DMS 273 treated with DMSO at 0.1 percent for 48 hours (cell line): ENCODE measurements around the gene SYT2.
"Not testable (repeated sequence)": the region's sequence is repeated elsewhere in the genome, so short reads cannot be mapped to it uniquely, and the experiment has no call there.

ENCODE experiments used
- DNase-seq: peaks from one replicate; lab custom pipeline; 2025; lab: John Stamatoyannopoulos, UW

SYT2 gene

DNA sequence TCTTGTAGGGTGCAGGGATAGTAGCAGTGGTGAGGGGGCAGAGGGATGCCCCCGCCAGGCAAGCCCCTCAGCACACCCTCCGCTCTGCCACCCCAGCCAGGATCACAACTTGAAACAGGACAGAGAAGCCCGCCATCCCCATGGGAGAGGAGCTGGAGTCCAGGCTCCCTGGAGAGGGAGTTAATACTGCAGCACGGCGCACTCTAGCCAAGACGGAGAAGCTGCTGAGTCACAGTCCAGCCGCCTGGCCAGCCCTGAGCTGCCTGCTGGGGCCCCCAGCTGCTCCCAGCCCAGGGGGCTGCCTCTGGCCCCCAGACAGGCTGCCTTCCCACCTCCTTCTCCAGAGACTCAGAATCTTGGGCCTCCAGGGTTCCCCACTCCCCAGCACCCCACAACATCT lies 87.2 kb downstream of the SYT2 start:
- DNase-seq = no peak

DNA sequence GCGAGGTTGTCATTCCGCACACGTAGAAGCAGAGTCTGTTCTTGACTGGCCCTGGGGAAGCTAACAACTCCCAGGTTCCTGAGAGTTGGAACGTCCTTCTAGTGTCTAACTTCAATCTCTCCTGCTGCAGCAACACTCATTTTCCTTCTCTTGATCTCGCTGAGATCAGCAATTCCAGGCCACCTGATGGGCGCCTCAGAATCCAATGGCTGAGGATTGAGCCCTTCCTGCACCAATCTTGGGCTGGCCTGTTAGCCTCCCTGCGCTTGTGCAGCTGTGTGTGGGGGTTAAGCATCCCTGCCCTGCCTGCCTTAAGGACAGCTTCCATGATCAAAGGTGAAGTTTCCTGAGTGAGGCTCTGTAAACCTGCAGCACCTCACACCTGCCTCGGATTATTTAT lies 87.9 kb downstream of the SYT2 start:
- DNase-seq = no peak

DNA sequence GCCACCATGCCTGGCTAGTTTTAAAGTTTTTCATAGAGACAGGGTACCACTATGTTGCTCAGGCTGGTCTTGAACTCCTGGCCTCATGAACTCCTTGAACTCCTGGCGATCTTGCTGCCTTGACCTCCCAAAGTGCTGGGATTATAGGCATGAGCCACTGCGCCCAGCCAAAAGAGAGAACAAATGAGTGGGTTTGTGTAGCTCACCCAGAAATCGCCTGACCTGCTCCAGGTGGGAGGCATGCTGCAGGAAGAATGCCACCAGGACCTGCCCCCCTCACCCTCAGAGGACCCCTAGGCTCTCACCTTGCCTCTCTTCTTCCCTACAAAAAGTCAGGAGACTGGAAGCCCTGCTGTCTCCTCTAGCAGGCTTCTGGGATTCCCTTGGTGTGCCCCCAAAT lies 88.8 kb downstream of the SYT2 start:
- DNase-seq = no peak

DNA sequence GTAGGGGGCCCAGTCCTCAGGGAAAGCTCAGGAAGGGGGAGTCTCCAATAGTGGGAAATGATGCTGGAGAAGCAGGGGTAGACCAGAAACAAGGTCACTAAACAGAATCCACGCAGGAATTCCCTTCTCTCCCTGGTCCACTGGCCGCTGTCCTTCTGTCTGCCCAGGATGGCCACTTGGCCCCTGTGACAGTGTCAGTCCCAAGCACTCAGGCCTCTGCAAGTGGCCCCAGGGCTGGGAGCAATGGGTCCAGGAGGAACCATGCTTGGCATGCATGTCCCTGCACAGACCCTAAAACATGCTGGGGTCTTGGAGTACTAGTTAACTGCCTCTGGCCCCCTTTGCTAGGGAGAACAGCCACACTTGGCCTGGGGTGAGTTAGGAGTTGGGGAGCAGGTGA lies 90.2 kb downstream of the SYT2 start:
- DNase-seq = not testable (repeated sequence)

DNA sequence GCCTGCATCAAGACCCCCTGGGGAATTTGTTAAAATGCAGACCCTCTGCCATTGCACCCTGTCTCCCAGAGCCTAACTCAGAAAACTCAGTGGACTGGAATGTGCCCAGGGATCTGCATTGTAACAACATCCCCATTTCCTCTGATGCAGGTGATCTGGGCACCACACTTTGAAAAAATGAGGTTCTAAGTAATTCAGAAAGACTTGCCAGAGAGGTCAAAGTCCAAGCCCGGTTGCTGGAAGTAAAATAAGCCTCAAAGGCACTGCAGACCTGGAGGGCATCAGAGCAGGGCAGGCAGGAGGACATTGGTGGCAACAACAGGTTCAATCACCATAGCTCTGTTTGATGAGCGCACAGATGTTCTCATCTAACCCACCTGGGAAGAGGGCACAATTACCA lies 90.7 kb downstream of the SYT2 start:
- DNase-seq = no peak

DNA sequence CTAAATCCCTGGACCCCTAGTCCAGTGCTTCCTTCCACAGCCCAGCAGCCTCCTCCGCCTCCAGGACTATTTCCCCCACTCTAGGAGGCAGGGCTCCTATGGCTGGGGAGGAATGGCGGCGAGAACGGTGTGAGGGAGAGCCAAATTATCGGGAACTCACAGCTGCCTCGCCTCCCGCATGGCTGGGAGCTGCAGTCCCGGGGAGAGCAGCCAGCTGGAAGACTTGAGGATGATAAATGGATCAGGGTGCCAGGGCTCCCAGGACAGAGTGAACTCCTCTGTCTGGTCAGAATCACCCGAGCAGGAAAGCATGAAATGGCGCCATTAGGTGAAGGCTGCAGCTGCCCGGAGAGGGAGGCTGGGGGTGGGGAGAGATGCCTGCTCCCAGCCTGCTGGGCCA lies 91.2 kb downstream of the SYT2 start:
- not testable (repeated sequence) for DNase-seq

DNA sequence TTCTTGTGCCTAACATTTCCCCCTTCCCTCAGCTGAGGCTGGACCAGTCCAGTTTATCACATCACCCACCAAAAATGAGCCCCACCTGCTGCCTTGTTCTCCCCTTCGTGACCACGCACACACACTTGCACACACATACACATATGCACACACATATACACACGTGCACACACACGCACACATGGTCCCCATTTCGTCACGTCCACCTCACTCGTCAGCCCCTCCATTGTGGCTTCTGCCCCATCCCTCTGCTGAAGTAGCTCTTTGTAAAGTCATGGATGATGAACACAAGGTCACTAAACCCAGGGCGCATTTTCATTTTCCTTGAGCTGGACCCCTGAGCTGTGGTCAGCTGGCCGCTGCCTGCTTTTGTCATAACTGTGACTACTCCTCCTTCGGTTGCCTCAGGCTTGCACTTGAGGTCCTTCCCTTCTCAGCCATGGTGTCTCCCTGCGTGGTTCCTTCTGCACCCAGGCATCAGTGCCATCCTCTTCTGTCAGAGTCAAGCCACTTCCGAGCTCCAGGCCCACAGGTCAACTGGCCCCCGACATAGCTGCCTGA lies 93.8 kb downstream of the SYT2 start:
- DNase-seq = no peak

DNA sequence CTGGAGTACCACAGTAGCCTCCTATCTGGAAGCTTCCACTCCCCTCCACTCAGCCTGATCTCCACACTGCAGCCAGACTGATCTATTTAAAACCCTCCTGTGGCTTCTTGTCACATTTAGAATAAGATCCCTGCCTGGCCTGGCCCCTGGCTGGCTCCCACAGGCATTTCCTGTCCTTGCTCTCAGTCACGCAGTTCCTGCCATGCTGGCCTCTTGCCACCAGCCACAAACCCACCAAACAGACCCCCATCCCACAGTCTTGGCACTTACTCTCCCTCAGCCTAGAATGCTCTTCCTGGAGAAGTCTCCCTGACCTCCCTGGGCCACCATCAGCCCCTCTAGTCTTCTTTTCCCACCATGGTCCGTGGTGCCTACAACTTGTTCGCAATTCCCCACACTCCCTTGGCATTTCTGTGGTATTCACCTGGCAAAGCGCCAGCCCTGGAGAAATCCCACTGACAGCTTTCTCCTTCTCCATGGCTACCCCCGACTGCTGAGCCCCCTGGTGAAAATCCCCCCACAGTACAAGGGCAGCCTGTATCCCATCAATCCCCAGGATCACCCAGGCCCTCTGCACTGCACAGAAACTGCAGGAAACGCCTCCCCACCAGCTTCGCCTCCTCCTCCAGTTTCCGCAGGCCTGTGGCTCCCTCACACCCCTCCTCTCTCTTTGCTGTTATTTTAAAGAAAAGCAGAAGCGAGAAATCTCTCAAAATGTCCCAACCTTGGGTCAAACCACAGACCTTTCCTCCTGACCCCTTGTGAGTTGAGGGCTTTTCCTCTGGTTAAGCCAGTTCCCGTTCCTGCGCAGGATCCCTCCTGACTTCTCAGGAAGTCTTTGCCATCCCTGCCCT lies 94.5 kb downstream of the SYT2 start:
- DNase-seq = no peak

DNA sequence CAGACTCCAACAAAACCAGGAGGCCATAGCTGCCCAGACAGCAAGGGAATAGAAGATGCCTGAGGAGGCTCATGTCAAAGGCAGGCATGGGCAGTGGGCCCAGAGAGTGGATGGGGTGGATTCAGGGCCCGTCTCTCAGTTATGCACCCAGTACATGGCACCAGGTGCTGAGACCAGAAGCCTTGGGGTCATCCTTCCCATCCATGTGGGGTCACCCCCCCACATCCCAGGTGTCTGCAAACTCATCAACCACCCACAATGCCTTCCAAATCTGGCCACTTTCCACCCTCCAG lies 95.1 kb downstream of the SYT2 start:
- DNase-seq = not testable (repeated sequence)

DNA sequence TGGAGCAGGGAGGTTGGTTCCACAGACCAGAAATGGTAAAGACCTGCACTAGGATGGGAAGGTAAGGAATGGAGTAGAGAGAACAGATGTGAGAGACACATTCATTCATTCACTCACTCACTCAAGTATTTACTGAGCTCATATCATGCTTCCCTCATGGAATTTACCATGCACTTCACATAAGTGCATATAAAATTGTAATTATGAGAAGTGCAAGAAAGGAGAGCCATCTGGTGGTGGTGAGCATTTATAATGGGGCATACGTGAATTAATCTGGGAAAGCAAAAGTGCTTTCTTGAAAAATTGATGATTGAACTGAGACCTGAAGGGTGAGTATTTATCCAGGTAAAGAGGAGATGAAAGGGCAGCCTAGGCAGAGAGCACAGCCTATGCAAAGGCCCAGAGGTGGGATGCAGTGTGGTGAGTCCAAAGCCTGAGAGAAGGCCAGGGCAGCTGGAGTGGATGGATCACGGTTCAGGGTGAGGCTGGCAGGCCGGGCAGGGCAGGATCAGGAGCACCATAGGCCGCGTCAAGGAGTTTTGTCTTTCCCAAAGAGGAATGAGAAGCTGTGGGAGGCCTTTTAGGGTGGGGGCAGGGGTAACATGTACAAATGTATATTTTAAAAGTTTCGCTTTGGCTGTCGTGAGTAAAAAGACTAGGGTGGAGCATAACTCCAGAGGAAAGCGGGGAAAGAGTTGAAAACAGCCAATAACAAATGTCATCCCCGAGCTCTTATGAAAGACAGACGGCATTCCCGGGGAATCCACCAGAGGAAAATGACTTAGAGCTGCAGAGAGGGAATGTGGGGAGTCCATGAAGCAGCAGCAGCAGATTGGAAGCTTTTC lies 95.7 kb downstream of the SYT2 start:
- DNase-seq = peak; percentile 21

DNA sequence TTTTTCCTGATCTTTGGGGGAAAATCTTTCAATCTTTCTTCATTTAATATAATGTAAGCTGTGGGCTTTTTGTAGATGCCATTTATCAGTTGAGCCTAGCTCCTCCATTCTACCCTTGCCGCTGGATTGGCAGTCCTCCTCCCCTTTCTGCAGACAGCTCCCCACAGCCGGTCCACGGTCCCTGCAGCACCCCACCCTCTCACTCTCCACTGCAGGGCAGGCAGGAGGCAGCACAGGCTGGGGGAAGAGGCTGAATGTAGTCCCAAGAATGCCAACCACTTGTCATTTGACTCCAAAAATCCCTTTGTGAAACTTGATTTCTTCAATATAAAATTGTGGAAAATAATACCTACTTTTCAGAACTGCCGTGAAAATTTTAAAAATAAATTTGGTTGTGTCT lies 96.7 kb downstream of the SYT2 start:
- DNase-seq = no peak

DNA sequence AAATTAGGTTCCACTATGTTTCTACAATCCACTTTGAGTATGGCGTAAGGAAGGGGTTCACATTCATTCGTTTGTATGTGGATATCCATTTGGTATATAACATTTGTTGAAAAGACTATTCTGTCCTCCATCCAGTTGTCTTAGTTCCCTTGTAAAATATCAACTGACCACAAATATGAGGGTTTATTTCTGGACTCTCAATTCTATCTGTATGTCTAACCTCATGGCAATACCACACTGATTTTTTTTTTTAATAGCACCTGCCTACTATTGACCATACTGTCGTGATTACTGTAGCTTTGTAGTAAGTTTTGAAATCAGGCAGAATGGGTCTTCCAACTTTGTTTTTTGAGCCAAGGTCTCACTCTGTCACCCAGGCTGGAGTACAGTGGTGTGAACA lies 98.2 kb downstream of the SYT2 start:
- not testable (repeated sequence) for DNase-seq

DNA sequence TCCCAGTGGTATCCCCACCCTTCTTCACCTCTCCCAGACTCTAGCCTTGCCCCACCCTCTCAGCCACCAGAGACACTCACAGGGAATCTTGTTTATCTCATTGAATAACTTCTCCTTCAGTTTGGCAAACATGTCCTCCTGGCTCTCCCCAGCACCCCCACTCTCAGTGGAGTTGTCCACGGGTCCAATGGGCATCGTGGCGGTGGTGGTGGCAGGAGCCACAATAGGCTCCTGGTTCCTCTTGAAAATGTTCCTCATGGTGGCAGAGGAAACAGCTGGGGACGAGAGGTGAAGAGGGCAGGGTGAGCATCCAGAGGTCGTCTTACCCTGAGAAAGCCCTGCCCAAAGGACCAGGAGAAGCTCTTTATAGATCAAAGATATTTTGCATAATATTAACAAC lies 104.7 kb downstream of the SYT2 start:
- no peak for DNase-seq

DNA sequence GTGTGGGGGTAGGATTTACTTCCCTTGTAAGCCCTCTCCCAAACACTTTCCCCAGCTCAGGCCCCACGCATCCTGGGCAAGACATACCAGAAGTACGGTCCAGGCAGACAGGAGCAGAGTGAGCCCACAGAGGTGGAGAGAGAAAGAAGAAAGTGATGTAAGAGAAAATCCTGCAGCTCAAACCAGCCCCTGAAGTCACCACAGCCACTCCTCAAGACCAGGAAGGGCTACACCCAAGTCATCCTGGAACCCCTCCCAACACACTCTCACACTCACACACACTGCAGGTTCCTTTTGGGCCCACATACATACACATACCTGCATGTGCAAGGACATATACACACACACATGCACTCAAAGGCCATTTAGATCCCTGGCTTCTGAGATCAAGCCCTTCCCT lies 106.8 kb downstream of the SYT2 start:
- DNase-seq = no peak

DNA sequence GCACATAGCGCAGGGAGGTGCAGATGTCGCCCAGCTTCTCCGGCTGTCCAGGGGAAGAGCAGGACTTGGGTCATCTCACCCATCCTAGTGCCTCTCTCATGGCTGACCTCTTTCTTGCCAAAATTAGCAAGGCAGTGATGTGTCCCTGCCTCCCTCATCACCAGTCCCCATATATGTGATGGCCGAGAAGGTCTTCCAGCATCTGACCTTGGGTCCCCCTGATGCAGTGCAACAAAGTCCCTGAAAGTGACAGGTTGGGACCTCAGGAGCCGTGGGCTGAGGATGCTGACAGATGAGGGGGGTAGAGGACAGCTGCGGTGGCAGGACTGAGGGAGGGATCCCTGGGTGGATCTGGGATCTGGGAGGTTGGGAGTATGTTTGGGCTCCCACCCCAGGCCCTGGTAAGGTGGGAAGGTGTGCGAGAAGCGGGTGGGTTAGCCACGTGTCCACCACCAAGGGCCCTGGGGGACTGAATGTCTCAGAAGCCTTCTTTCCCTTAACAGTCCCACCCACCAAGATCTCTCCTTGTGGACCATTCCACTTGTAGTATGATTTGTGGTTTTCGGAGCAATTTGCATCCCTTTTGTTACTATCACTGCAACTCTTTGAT lies 109.7 kb downstream of the SYT2 start:
- no peak for DNase-seq

DNA sequence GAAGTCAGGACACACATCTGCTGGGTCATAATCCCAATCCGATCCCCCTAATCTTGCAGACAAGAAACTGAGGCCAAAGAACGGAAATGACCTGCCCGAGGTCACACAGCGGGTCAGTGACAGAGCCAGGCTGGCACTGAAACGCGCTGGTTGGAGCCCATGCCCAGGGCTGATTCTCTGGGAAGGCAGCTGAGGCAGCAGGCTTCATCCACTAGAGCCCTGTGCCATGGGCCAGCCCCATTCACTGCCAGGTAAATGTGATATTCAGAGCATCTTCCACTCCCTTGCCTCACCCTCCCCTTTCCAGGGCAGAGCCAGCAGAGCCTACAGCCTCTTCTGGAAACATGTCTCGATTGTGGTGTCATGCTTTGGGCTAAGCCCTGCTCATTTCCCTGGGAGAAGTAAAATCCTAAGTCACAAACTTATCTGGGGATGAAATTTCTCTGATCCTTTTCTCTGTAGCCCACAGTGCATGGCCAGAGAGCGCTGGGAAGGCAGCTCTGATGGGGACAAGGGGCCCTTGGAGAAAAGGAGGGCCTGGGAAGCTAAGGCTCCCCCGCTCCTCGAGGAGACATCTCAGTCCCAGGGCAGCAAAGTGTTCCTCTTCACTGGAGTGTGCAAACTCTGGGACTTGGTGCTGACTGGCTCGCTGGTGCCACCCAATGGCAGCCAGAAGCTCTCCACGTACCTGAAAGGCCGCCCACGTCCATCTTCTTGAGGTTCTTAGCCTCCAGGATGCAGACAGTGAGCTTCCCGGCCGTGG lies 110.4 kb downstream of the SYT2 start:
- peak; percentile 26 for DNase-seq

DNA sequence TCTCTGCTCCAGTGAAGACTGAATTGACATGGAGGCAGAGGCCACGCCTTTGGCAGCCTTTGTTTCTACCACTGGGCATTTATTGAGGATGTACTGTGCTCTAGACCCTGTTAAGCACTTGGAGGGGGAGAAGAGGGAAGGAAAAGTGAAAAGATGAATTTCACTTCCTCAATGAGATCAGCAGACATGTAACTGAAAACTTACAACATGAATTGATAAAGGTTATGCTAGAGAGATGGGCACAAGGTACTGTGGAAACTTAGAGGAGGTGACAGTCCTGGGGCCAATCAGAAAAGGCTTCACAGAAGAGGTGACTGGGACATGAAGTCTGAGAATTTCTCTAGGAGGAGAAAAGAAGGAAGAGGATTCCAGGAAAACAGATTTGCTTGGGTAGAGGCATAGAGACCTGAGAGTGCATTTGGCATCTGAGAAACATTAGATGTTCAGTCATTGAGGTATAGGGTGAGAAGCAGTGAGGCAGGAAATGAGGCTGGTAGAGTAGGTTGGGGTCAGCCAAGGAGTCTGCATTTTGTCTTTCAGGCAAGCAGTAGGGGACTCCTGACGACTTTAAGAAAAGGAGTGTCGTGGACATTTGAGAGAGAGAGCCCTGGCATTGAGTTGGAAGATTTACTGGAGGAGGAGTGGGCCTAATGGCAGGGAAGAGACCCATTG lies 113.0 kb downstream of the SYT2 start:
- DNase-seq = no peak

DNA sequence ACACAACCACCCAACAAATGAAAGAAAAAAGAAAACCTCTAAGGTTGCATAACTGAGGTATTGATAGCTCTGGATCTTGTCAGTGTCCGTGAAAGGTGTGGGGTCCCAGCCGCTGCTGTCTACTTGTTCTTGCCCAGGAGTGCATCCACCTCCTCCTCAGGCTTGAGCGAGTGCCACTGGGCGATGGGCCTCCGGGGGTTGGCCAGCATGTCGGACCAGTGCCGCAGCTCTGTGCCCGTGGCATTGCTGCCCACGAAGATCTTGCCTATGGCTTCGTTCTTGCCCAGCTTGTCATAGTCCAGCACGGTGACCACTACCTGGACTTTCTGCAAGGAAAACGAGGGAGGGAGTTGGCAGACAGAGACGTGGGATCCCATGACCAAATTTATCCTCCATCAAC lies 113.6 kb downstream of the SYT2 start:
- no peak for DNase-seq

DNA sequence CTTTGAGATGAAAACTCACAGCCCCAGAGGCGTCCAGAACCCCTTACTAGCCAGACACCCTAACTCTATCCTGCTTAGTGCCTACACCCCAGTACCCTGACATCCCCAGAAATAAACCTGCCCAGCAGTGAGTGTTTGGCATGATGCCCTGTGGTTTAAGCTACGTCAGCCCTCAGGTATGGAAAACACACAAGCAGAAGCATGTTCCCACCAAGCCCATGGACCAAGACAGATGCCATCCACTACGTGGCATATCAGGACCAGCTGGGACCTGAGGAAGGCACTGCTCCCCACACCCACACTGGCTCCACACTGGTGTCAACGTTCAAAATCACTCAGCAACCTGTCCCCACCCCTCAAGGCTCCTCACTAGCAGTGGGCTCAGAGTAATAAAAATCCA lies 116.4 kb downstream of the SYT2 start:
- DNase-seq = no peak

DNA sequence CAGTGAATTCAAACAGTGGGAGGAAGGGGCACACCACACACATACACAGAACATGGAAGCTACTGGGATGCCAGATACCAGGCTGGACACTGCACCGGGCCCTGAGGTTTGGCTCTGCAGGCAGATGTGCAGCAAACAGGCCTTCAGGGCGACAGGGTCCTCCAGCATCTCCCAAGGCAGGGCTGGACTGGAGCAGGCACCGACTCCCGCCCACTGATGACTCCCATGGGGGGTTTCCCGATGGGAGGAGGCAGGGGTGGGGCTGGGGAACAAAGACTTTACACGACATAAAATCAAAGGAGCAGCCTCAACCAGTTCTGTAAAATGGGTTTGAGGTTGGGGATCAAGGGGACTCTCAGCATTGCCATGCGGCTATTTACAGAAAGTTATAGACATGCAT lies 118.1 kb downstream of the SYT2 start:
- no peak for DNase-seq

DNA sequence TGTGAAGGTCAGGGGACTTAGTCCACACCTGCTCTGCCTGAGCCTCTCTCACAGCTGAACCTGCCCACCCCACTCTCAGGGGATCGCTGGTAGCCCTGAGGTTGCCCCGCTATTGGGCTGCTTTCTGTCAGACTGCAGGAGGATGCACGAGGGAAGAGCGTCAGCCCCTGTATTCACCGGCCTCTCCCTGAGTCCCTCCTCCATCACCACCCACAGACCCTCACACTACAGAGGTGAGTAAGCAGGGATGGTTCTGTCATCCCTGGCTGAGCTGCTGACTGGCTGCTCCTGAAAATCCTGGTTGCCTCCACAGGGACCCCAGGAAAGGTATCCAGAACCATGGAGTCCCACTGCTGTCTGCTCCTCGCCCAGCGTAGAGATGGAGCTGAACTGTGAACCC lies 118.7 kb downstream of the SYT2 start:
- DNase-seq = no peak
